Tibial nerve (tissue), 4 donors: ENCODE measurements around the gene PADI4. TPM values are rescaled to one million over a fixed set of nuclear protein-coding genes. Genes with fewer than 3 reads are reported as not detected.

Experiments
- DNase-seq, 2 donors: peaks; one replicate each; pipeline ENCODE4 v3.0.0-alpha.2; 2019; ENCODE audit warnings: low spot score in 2 of 2
- H3K27ac ChIP-seq, 4 donors: fragments of 200-600 bp; sonication (generic) in 3 of 4; one replicate each; pipeline ENCODE4 v1.5.1; 2017 to 2019; ENCODE audit warnings: mild to moderate bottlenecking in 1 of 4
- H3K27me3 ChIP-seq, 2 donors: fragments of 200-600 bp; sonication (generic) in 1 of 2; one replicate each; pipeline versions ENCODE4 v1.5.1 to v1.6.0; 2017 to 2019
- H3K36me3 ChIP-seq, 3 donors: fragments of 200-600 bp; sonication (generic); one replicate each; pipeline ENCODE4 v1.5.1; 2018 to 2019
- H3K4me1 ChIP-seq, 4 donors: fragments of 200-600 bp; sonication (generic) in 3 of 4; one replicate each; pipeline ENCODE4 v1.5.1; 2017 to 2019
- H3K4me3 ChIP-seq, 4 donors: fragments of 200-600 bp; sonication (generic) in 3 of 4; one replicate each; pipeline ENCODE4 v1.5.1; 2017 to 2019; ENCODE audit warnings: mild to moderate bottlenecking in 1 of 4, moderate library complexity in 1 of 4
- H3K9me3 ChIP-seq, 4 donors: fragments of 200-600 bp; sonication (generic) in 3 of 4; one replicate each; pipeline ENCODE4 v1.5.1; 2017 to 2019
- EP300 ChIP-seq, 2 donors: sonication (generic); formaldehyde crosslinking; IDR thresholded peaks; one replicate each; pipeline ENCODE4 v1.6.1; 2017; ENCODE audit warnings: antibody characterized with exemption in 2 of 2, mild to moderate bottlenecking in 1 of 2
- POLR2A ChIP-seq, 2 donors: fragments of 450-650 bp; IDR thresholded peaks; one replicate each; pipeline ENCODE4 v1.6.1; 2017; ENCODE audit warnings: antibody characterized with exemption in 2 of 2, mild to moderate bottlenecking in 2 of 2, moderate library complexity in 2 of 2
- WGBS, 2 donors: methylation state at CpG; one replicate each; pipeline ENCODE4 v1.1.5; 2018; 5-methylcytosine and 5-hydroxymethylcytosine counted together
- total RNA-seq, 4 donors: library from RNA; depleted of rRNA; stranded (reverse); fragments of >200 nt; gene quantifications; one replicate each; pipeline ENCODE4 v1.1.0, GENCODE V29; 2016
- TF ChIP-seq, protein P1 (sequence below), 5 experiments: fragments of 200-600 bp in 3 of 5; fragments of 450-650 bp in 2 of 5; sonication (generic) in 3 of 5; IDR thresholded peaks; one replicate each; pipeline ENCODE4 v1.5.1; 2016 to 2019; ENCODE audit warnings: antibody characterized with exemption in 5 of 5, mild to moderate bottlenecking in 3 of 5, moderate library complexity in 2 of 5

The PADI4 gene
- total RNA-seq, 4 donors from 2014 or later: not detected

- H3K4me3 ChIP-seq: no peak overlapping the region
- H3K27ac ChIP-seq: no peak overlapping the region
- peaks cover 0 to 12% (median 0%) of the 10 kb centered on the region in 4 donors for H3K9me3 ChIP-seq
- no peak for DNase-seq
- 43 to 46% methylated on average over 14 of the region's 14 CpGs for WGBS, 2 donors
- TF ChIP-seq POLR2A (IDR thresholded peaks at IDR 0.05) (no peak), EP300 (IDR thresholded peaks at IDR 0.05) (no peak)
- TF ChIP-seq, protein P1, sequence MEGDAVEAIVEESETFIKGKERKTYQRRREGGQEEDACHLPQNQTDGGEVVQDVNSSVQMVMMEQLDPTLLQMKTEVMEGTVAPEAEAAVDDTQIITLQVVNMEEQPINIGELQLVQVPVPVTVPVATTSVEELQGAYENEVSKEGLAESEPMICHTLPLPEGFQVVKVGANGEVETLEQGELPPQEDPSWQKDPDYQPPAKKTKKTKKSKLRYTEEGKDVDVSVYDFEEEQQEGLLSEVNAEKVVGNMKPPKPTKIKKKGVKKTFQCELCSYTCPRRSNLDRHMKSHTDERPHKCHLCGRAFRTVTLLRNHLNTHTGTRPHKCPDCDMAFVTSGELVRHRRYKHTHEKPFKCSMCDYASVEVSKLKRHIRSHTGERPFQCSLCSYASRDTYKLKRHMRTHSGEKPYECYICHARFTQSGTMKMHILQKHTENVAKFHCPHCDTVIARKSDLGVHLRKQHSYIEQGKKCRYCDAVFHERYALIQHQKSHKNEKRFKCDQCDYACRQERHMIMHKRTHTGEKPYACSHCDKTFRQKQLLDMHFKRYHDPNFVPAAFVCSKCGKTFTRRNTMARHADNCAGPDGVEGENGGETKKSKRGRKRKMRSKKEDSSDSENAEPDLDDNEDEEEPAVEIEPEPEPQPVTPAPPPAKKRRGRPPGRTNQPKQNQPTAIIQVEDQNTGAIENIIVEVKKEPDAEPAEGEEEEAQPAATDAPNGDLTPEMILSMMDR (IDR thresholded peaks at IDR 0.05): no peak
- H3K36me3 ChIP-seq: no peaks in the 10 kb centered on the region
- no peaks in the 10 kb centered on the region for H3K4me1 ChIP-seq
- H3K27me3 ChIP-seq: peaks cover 0 to 19% of the 10 kb centered on the region in 2 donors
These were observed 14.1 kb upstream of the PADI4 start for GRCh38 chr1:17293681-17294425.

DNA sequence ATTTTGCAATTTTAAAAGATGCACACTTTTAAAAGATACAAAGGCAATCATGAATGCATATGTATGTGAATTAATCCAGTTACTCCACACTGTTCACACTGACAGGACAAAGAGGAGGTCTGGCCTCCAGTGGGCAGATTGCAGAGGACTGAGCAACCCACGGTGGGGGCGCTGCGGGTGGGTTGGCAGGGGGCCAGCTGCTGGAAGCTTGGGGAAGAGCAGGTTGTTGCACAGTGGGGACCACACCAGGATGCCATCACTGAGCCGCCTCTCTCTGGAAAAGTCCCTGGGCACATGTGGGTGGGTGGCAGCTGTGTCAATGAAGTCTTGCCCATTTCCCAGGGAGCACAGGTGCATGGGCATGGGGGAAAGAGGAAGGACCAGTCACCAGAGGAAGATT is 12.7 kb upstream of the PADI4 start:
- H3K9me3 ChIP-seq: peaks cover 0 to 25% (median 0%) of the 10 kb centered on the region in 4 donors
- 56 to 69% methylated on average over 4 of the region's 4 CpGs for WGBS, 2 donors
- DNase-seq: no peak
- H3K4me3 ChIP-seq: no peak overlapping the region
- H3K4me1 ChIP-seq: no peaks in the 10 kb centered on the region
- no peaks in the 10 kb centered on the region for H3K36me3 ChIP-seq
- H3K27me3 ChIP-seq: peaks cover 0 to 19% of the 10 kb centered on the region in 2 donors
- no peak overlapping the region for H3K27ac ChIP-seq
- TF ChIP-seq POLR2A (IDR thresholded peaks at IDR 0.05): no peak
- TF ChIP-seq EP300 (IDR thresholded peaks at IDR 0.05): no peak
- TF ChIP-seq, protein P1 (IDR thresholded peaks at IDR 0.05): no peak

DNA sequence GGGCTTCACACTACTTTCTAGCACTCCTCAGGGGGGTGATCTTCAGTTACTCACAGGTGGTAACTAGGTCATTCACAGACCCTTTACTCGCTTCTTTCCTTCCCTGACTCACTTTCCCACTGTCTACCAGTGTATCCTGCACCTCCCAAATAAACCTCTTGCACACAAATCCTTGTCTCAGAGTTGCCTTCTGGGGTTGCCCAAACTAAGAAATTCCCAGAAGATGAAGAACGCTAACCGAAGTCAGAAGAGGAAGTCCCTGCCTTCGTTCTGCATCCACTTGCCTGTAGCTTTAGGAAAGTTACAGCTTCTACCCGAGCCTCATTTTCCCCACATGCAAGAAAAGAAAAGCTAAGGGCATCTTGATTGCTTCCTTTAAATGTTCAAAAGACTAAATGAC is 11.9 kb upstream of the PADI4 start:
- Histone ChIP-seq H3K9me3 (peaks cover 0 to 32% (median 0%) of the 10 kb centered on the region in 4 donors), H3K27ac (no peak overlapping the region), H3K4me1 (no peaks in the 10 kb centered on the region), H3K4me3 (no peak overlapping the region), H3K27me3 (peaks cover 0 to 19% of the 10 kb centered on the region in 2 donors), H3K36me3 (no peaks in the 10 kb centered on the region)
- no peak for TF ChIP-seq EP300 (IDR thresholded peaks at IDR 0.05)
- TF ChIP-seq, protein P1 (IDR thresholded peaks at IDR 0.05): no peak
- TF ChIP-seq POLR2A (IDR thresholded peaks at IDR 0.05): no peak
- no peak for DNase-seq
- 75 to 82% methylated on average over 5 of the region's 5 CpGs for WGBS, 2 donors

- H3K4me3 ChIP-seq: no peak overlapping the region
- no peaks in the 10 kb centered on the region for H3K4me1 ChIP-seq
- H3K36me3 ChIP-seq: no peaks in the 10 kb centered on the region
- WGBS, 2 donors: 78 to 84% methylated on average over 7 of the region's 7 CpGs
- H3K27me3 ChIP-seq: peaks cover 0 to 10% of the 10 kb centered on the region in 2 donors
- H3K9me3 ChIP-seq: peaks cover 0 to 51% (median 0%) of the 10 kb centered on the region in 4 donors
- TF ChIP-seq POLR2A (IDR thresholded peaks at IDR 0.05) (no peak), EP300 (IDR thresholded peaks at IDR 0.05) (no peak)
- TF ChIP-seq, protein P1 (IDR thresholded peaks at IDR 0.05): no peak
- H3K27ac ChIP-seq: no peak overlapping the region
- no peak for DNase-seq
These were observed 10.0 kb upstream of the PADI4 start for GRCh38 chr1:17297991-17298390.

- no peak overlapping the region for H3K4me3 ChIP-seq
- no peak for DNase-seq
- no peaks in the 10 kb centered on the region for H3K36me3 ChIP-seq
- TF ChIP-seq POLR2A (IDR thresholded peaks at IDR 0.05): no peak
- TF ChIP-seq, protein P1 (IDR thresholded peaks at IDR 0.05): no peak
- TF ChIP-seq EP300 (IDR thresholded peaks at IDR 0.05): no peak
- no peak overlapping the region for H3K27ac ChIP-seq
- H3K9me3 ChIP-seq: peaks cover 0 to 40% (median 0%) of the 10 kb centered on the region in 4 donors
- WGBS, 2 donors: 77 to 83% methylated on average over 5 of the region's 5 CpGs
- H3K4me1 ChIP-seq: no peaks in the 10 kb centered on the region
- peaks cover 0 to 3% of the 10 kb centered on the region in 2 donors for H3K27me3 ChIP-seq
These were observed 6.2 kb upstream of the PADI4 start for GRCh38 chr1:17301767-17302166.
